T-helper 1 cell treated with Interleukin-12 subunit alpha and Interleukin-12 subunit beta and Interleukin-4 antibody, amounts not matched to agents 30 μg/mL and 1 μg/mL, for 36 hours (primary cell): ENCODE data around the gene MAJIN.

Experiments
- H3K27ac Mint-ChIP-seq: one replicate; pipeline ENCODE4 v1.8.0; 2021; ENCODE audit warnings: mild to moderate bottlenecking, mixed read lengths
- H3K27me3 Mint-ChIP-seq: one replicate; pipeline ENCODE4 v1.8.0; 2021; ENCODE audit warnings: low read depth, mixed read lengths
- H3K36me3 Mint-ChIP-seq: one replicate; pipeline ENCODE4 v1.8.0; 2021; ENCODE audit warnings: low read depth, mixed read lengths
- H3K4me1 Mint-ChIP-seq: one replicate; pipeline ENCODE4 v1.8.0; 2021; ENCODE audit warnings: low read depth, mixed read lengths
- H3K4me3 Mint-ChIP-seq: one replicate; pipeline ENCODE4 v1.8.0; 2021; ENCODE audit warnings: mild to moderate bottlenecking, moderate library complexity, mixed read lengths
- H3K9me3 Mint-ChIP-seq: one replicate; pipeline ENCODE4 v1.8.0; 2021; ENCODE audit warnings: mixed read lengths

Gene MAJIN

GRCh38 chr11:64891215-64891848, 80.6 kb downstream of the MAJIN start:
- no peaks in the 10 kb centered on the region for H3K9me3 Mint-ChIP-seq
- no peaks in the 10 kb centered on the region for H3K27me3 Mint-ChIP-seq
- H3K27ac Mint-ChIP-seq = no peak overlapping the region
- H3K4me1 Mint-ChIP-seq = peaks cover 12% of the 10 kb centered on the region
- no peaks in the 10 kb centered on the region for H3K36me3 Mint-ChIP-seq
- H3K4me3 Mint-ChIP-seq = no peak overlapping the region

- no peaks in the 10 kb centered on the region for H3K36me3 Mint-ChIP-seq
- H3K27ac Mint-ChIP-seq = no peak overlapping the region
- H3K4me3 Mint-ChIP-seq = no peak overlapping the region
- no peaks in the 10 kb centered on the region for H3K9me3 Mint-ChIP-seq
- no peaks in the 10 kb centered on the region for H3K27me3 Mint-ChIP-seq
- peaks cover 19% of the 10 kb centered on the region for H3K4me1 Mint-ChIP-seq
Measured at GRCh38 chr11:64890522-64890939, 81.4 kb downstream of the MAJIN start.

GRCh38 chr11:64888729-64889511, 83.0 kb downstream of the MAJIN start:
- H3K36me3 Mint-ChIP-seq = no peaks in the 10 kb centered on the region
- H3K9me3 Mint-ChIP-seq = no peaks in the 10 kb centered on the region
- no peaks in the 10 kb centered on the region for H3K27me3 Mint-ChIP-seq
- H3K4me3 Mint-ChIP-seq = no peak overlapping the region
- no peak overlapping the region for H3K27ac Mint-ChIP-seq
- H3K4me1 Mint-ChIP-seq = peaks cover 22% of the 10 kb centered on the region

GRCh38 chr11:64888406-64888728, 83.5 kb downstream of the MAJIN start:
- Mint-ChIP-seq H3K4me3 (peak overlapping the region; percentile 72), H3K27me3 (no peaks in the 10 kb centered on the region), H3K27ac (peak overlapping the region; percentile 88), H3K36me3 (no peaks in the 10 kb centered on the region), H3K9me3 (no peaks in the 10 kb centered on the region), H3K4me1 (peaks cover 22% of the 10 kb centered on the region)
